A549 (cell line): ENCODE results near the gene MYOF. TPM values are rescaled to one million over a fixed set of nuclear protein-coding genes. Genes with fewer than 3 reads are reported as not detected.

Experiments used
- CBX2 ChIP-seq: fragments of 200-600 bp; sonication (generic); IDR thresholded peaks from 2 replicates; pipeline ENCODE4 v1.6.1; 2016; ENCODE audit warnings: low read depth, mild to moderate bottlenecking, borderline replicate concordance
- CHD2 ChIP-seq: fragments of 150-350 bp; IDR thresholded peaks from 2 replicates; pipeline ENCODE4 v1.6.1; 2014; ENCODE audit warnings: low read length; ENCODE audit not compliant: partially characterized antibody
- EHF ChIP-seq: fragments of 250-450 bp; sonication (Bioruptor Pico); IDR thresholded peaks from 2 replicates; pipeline ENCODE4 v1.5.0; 2020; ENCODE audit warnings: mild to moderate bottlenecking
- EHMT2 ChIP-seq: fragments of 200-600 bp; sonication (generic); IDR thresholded peaks from 2 replicates; pipeline ENCODE4 v1.6.1; 2016; ENCODE audit warnings: antibody characterized with exemption, low read depth, mild to moderate bottlenecking, moderate library complexity
- EP300 ChIP-seq, 2 experiments: fragments of >200 bp; sonication (Bioruptor Twin); formaldehyde crosslinking; IDR thresholded peaks; 2 replicates in 1 of 2; 3 replicates in 1 of 2; pipeline ENCODE4 v1.6.1; 2016 to 2017
- ESRRA ChIP-seq: fragments of 150-350 bp; IDR thresholded peaks from 2 replicates; pipeline ENCODE4 v1.6.1; 2014; ENCODE audit warnings: mild to moderate bottlenecking, low read length, borderline replicate concordance
- FOSL2 ChIP-seq, 2 experiments: fragments of 450-650 bp in 1 of 2; fragments of >200 bp in 1 of 2; sonication (Bioruptor Twin) in 1 of 2; formaldehyde crosslinking; IDR thresholded peaks; 2 replicates each; pipeline versions ENCODE4 v1.5.0 to v1.6.1; 2016 to 2020; ENCODE audit warnings: mild to moderate bottlenecking in 1 of 2, moderate library complexity in 1 of 2
- FOXS1 ChIP-seq: fragments of 250-450 bp; sonication (Bioruptor Pico); IDR thresholded peaks from 2 replicates; pipeline ENCODE4 v1.5.0; 2020; ENCODE audit warnings: mild to moderate bottlenecking, moderate library complexity
- GATA3 ChIP-seq: IDR thresholded peaks from 2 replicates; pipeline ENCODE4 v1.6.1; 2012; ENCODE audit warnings: borderline replicate concordance
- HDAC2 ChIP-seq: fragments of 200-600 bp; sonication (generic); IDR thresholded peaks from 2 replicates; pipeline ENCODE4 v1.6.1; 2016
- HEYL ChIP-seq: fragments of 250-450 bp; sonication (Bioruptor Pico); IDR thresholded peaks from 2 replicates; pipeline ENCODE4 v1.8.0; 2021; ENCODE audit warnings: mild to moderate bottlenecking, moderate library complexity
- HOXA7 ChIP-seq: fragments of 250-450 bp; sonication (Bioruptor Pico); IDR thresholded peaks from 2 replicates; pipeline ENCODE4 v1.5.0; 2020; ENCODE audit warnings: mild to moderate bottlenecking, moderate library complexity
- HOXB13 ChIP-seq: fragments of 250-450 bp; sonication (Bioruptor Pico); IDR thresholded peaks from 2 replicates; pipeline ENCODE4 v1.5.0; 2020; ENCODE audit warnings: low read depth, mild to moderate bottlenecking, moderate library complexity
- KDM1A ChIP-seq: fragments of 200-600 bp; sonication (generic); IDR thresholded peaks from 2 replicates; pipeline ENCODE4 v1.6.1; 2016; ENCODE audit warnings: low read depth, mild to moderate bottlenecking
- KDM5A ChIP-seq: fragments of 200-600 bp; sonication (generic); IDR thresholded peaks from 2 replicates; pipeline ENCODE4 v1.6.1; 2016; ENCODE audit warnings: antibody characterized with exemption, mild to moderate bottlenecking
- MAFK ChIP-seq: fragments of 450-650 bp; IDR thresholded peaks from 2 replicates; pipeline ENCODE4 v1.6.1; 2014; ENCODE audit not compliant: partially characterized antibody
- MYC ChIP-seq: IDR thresholded peaks from 2 replicates; pipeline ENCODE4 v1.6.1; 2012; ENCODE audit warnings: mild to moderate bottlenecking, inconsistent platforms, low read length, improper control_type of control experiment, borderline replicate concordance
- NFE2L2 ChIP-seq: fragments of 150-350 bp; conservative IDR thresholded peaks from 2 replicates; pipeline ENCODE4 v1.6.1; 2014; ENCODE audit warnings: low read length
- NPAS2 ChIP-seq: fragments of 250-450 bp; sonication (Bioruptor Pico); IDR thresholded peaks from 2 replicates; pipeline ENCODE4 v1.8.0; 2022; ENCODE audit warnings: mild to moderate bottlenecking, moderate library complexity, borderline replicate concordance
- NR3C1 ChIP-seq: fragments of >200 bp; sonication (Bioruptor Twin); formaldehyde crosslinking; IDR thresholded peaks from 3 replicates; pipeline ENCODE4 v1.6.1; 2017
- PHF8 ChIP-seq: fragments of 200-600 bp; sonication (generic); IDR thresholded peaks from 2 replicates; pipeline ENCODE4 v1.6.1; 2016; ENCODE audit warnings: low read depth, mild to moderate bottlenecking, antibody characterized with exemption, moderate library complexity, borderline replicate concordance
- POLR2AphosphoS2 ChIP-seq: conservative IDR thresholded peaks from 2 replicates; pipeline ENCODE4 v1.6.1; 2012; ENCODE audit warnings: low read length, improper control_type of control experiment, inconsistent platforms
- RAD21 ChIP-seq, 2 experiments: fragments of >200 bp in 1 of 2; sonication (Bioruptor Twin) in 1 of 2; formaldehyde crosslinking in 1 of 2; IDR thresholded peaks in 1 of 2; conservative IDR thresholded peaks in 1 of 2; 2 replicates in 1 of 2; 3 replicates in 1 of 2; pipeline ENCODE4 v1.6.1; 2012 to 2018; ENCODE audit warnings: inconsistent platforms in 1 of 2
- RARB ChIP-seq: fragments of 250-450 bp; sonication (Bioruptor Pico); IDR thresholded peaks from 2 replicates; pipeline ENCODE4 v1.8.0; 2021; ENCODE audit warnings: mild to moderate bottlenecking, moderate library complexity
- RCOR1 ChIP-seq: fragments of 150-350 bp; IDR thresholded peaks from 2 replicates; pipeline ENCODE4 v1.6.1; 2014; ENCODE audit warnings: antibody characterized with exemption, low read length, low read depth
- RFX5 ChIP-seq: fragments of 450-650 bp; IDR thresholded peaks from 2 replicates; pipeline ENCODE4 v1.7.1; 2014; ENCODE audit warnings: antibody characterized with exemption, mild to moderate bottlenecking, moderate library complexity
- RNF2 ChIP-seq: fragments of 200-600 bp; sonication (generic); IDR thresholded peaks from 2 replicates; pipeline ENCODE4 v1.6.1; 2016; ENCODE audit warnings: low read depth, mild to moderate bottlenecking, antibody characterized with exemption, moderate library complexity, borderline replicate concordance
- SREBF2 ChIP-seq: fragments of 450-650 bp; IDR thresholded peaks from 2 replicates; pipeline ENCODE4 v1.6.1; 2014; ENCODE audit warnings: mild to moderate bottlenecking, moderate library complexity
- TP53 ChIP-seq: fragments of 250-450 bp; sonication (Bioruptor Pico); IDR thresholded peaks from 2 replicates; pipeline ENCODE4 v1.5.0; 2021; ENCODE audit warnings: mild to moderate bottlenecking, moderate library complexity
- ZSCAN20 ChIP-seq: fragments of 250-450 bp; sonication (Bioruptor Pico); IDR thresholded peaks from 2 replicates; pipeline ENCODE4 v1.8.0; 2022; ENCODE audit warnings: mild to moderate bottlenecking, moderate library complexity
- polyA plus RNA-seq, 4 experiments: library from polyadenylated mRNA; depleted of rRNA in 3 of 4; stranded (reverse); fragments of >200 nt; fragmentation: RNase III in 1 of 4; extraction: RNeasy Plus Mini Kit Qiagen cat#74134 plus additional on column Dnase treatment in 1 of 4; gene quantifications; 2 replicates in 3 of 4; 3 replicates in 1 of 4; pipeline ENCODE4 v1.2.3, GENCODE V29; 2011 to 2017
- TF ChIP-seq, protein P1 (sequence below): IDR thresholded peaks from 2 replicates; pipeline ENCODE4 v1.6.1; 2012
- TF ChIP-seq, protein P2 (sequence below): fragments of 250-450 bp; sonication (Bioruptor Pico); IDR thresholded peaks from 2 replicates; pipeline ENCODE4 v1.5.0; 2021; ENCODE audit warnings: mild to moderate bottlenecking, moderate library complexity, borderline replicate concordance
- TF ChIP-seq, protein P3 (sequence below): fragments of 250-450 bp; sonication (Bioruptor Pico); IDR thresholded peaks from 2 replicates; pipeline ENCODE4 v1.5.0; 2020; ENCODE audit warnings: low read depth, mild to moderate bottlenecking, moderate library complexity
- TF ChIP-seq, protein P4 (sequence below): fragments of >200 bp; sonication (Bioruptor Twin); formaldehyde crosslinking; IDR thresholded peaks from 3 replicates; pipeline ENCODE4 v1.5.1; 2016
- TF ChIP-seq, protein P5 (sequence below): IDR thresholded peaks from 2 replicates; pipeline ENCODE4 v1.6.1; 2012; ENCODE audit warnings: low read depth, borderline replicate concordance
- TF ChIP-seq, protein P6 (sequence below): IDR thresholded peaks from 2 replicates; pipeline ENCODE4 v1.6.1; 2012

MYOF gene
- polyA plus RNA-seq, 2 of the 4 experiments (the other 2 are of a cell fraction), result 190 to 265 TPM

DNA sequence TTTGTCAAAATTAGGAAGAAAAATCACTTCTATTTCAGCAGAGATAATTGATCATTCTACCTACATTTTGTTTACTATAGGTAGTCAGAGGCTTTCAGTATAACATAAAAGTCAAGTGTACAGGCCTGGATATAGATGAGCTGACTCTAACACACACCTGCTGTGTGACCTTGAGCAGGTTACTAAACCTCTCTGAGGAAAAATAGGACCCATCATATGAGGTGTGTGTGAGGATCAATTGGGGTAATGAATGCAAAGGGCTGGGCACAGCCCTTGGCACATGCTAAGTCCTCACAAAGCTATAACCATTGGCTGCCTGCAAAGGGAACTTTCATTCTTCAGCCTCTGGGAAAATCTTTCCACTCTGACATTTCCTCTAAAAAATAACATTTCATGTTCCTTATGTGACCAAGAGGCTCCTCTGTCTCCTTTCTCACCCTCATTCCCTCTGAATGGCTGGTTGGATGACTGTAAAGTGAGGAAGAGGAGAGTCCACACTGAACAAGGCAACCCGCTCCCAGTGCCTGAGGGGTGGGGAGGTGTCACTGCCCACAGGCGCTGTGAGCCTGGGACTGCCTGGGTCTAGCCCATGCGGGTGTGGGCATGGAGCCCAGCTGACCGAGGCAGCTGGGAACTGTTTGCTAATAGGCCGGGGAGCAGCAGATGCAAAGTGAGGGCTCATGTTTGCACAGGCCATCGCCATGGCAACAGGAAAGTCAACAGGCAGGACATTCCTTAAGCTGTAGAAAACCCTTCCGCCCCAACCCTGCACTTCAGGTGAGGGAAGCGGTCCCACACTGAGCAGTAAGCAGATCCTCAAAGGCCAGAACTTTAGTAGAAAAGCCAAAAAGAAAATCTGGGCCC lies 36.8 kb downstream of the MYOF start (continued):
- peak; percentile 76; the same call in 1 of the 2 replicates for TF ChIP-seq GATA3
- TF ChIP-seq HDAC2, result peak; percentile 82; the same call in 1 of the 2 replicates
- no peak for TF ChIP-seq FOSL2 (IDR thresholded peaks at IDR 0.05)
- TF ChIP-seq FOSL2 (CRISPR knock-in tag; IDR thresholded peaks at IDR 0.05), result peak; percentile 25; the same call in 1 of the 2 replicates
- no peak for TF ChIP-seq NFE2L2
- TF ChIP-seq TP53 (CRISPR knock-in tag), result no peak
- TF ChIP-seq EP300 (IDR thresholded peaks at IDR 0.05), result peak in 1 of 2 experiments; percentile 36; a peak in 1 of 5 replicates
- TF ChIP-seq NPAS2 (CRISPR knock-in tag), result no peak
- peak; percentile 94 for TF ChIP-seq KDM1A
- no peak for TF ChIP-seq PHF8
- TF ChIP-seq ESRRA, result no peak
- TF ChIP-seq, protein P1, sequence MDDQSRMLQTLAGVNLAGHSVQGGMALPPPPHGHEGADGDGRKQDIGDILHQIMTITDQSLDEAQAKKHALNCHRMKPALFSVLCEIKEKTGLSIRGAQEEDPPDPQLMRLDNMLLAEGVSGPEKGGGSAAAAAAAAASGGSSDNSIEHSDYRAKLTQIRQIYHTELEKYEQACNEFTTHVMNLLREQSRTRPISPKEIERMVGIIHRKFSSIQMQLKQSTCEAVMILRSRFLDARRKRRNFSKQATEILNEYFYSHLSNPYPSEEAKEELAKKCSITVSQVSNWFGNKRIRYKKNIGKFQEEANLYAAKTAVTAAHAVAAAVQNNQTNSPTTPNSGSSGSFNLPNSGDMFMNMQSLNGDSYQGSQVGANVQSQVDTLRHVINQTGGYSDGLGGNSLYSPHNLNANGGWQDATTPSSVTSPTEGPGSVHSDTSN, result peak; percentile 91
- TF ChIP-seq, protein P2, sequence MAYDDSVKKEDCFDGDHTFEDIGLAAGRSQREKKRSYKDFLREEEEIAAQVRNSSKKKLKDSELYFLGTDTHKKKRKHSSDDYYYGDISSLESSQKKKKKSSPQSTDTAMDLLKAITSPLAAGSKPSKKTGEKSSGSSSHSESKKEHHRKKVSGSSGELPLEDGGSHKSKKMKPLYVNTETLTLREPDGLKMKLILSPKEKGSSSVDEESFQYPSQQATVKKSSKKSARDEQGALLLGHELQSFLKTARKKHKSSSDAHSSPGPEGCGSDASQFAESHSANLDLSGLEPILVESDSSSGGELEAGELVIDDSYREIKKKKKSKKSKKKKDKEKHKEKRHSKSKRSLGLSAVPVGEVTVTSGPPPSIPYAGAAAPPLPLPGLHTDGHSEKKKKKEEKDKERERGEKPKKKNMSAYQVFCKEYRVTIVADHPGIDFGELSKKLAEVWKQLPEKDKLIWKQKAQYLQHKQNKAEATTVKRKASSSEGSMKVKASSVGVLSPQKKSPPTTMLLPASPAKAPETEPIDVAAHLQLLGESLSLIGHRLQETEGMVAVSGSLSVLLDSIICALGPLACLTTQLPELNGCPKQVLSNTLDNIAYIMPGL (CRISPR knock-in tag), result no peak
- TF ChIP-seq CBX2, result no peak
- no peak for TF ChIP-seq MAFK
- TF ChIP-seq HOXB13 (CRISPR knock-in tag), result no peak
- peak; percentile 47; the same call in 1 of the 2 replicates for TF ChIP-seq FOXS1 (CRISPR knock-in tag)
- TF ChIP-seq KDM5A, result no peak
- no peak for TF ChIP-seq POLR2AphosphoS2
- TF ChIP-seq MYC, result 0 out of 2 replicates have a peak, but pooled peaks have one; percentile 67
- no peak for TF ChIP-seq NR3C1
- TF ChIP-seq, protein P3, sequence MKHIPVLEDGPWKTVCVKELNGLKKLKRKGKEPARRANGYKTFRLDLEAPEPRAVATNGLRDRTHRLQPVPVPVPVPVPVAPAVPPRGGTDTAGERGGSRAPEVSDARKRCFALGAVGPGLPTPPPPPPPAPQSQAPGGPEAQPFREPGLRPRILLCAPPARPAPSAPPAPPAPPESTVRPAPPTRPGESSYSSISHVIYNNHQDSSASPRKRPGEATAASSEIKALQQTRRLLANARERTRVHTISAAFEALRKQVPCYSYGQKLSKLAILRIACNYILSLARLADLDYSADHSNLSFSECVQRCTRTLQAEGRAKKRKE (CRISPR knock-in tag), result peak; percentile 56; the same call in 1 of the 2 replicates
- no peak for TF ChIP-seq ZSCAN20 (CRISPR knock-in tag)
- TF ChIP-seq RARB (CRISPR knock-in tag), result no peak
- TF ChIP-seq, protein P4, sequence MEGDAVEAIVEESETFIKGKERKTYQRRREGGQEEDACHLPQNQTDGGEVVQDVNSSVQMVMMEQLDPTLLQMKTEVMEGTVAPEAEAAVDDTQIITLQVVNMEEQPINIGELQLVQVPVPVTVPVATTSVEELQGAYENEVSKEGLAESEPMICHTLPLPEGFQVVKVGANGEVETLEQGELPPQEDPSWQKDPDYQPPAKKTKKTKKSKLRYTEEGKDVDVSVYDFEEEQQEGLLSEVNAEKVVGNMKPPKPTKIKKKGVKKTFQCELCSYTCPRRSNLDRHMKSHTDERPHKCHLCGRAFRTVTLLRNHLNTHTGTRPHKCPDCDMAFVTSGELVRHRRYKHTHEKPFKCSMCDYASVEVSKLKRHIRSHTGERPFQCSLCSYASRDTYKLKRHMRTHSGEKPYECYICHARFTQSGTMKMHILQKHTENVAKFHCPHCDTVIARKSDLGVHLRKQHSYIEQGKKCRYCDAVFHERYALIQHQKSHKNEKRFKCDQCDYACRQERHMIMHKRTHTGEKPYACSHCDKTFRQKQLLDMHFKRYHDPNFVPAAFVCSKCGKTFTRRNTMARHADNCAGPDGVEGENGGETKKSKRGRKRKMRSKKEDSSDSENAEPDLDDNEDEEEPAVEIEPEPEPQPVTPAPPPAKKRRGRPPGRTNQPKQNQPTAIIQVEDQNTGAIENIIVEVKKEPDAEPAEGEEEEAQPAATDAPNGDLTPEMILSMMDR, result no peak
- TF ChIP-seq HEYL, result no peak
- no peak for TF ChIP-seq CHD2
- no peak for TF ChIP-seq EHMT2
- no peak for TF ChIP-seq RCOR1
- TF ChIP-seq, protein P5, sequence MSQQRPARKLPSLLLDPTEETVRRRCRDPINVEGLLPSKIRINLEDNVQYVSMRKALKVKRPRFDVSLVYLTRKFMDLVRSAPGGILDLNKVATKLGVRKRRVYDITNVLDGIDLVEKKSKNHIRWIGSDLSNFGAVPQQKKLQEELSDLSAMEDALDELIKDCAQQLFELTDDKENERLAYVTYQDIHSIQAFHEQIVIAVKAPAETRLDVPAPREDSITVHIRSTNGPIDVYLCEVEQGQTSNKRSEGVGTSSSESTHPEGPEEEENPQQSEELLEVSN, result no peak
- no peak for TF ChIP-seq SREBF2
- TF ChIP-seq RAD21 (conservative IDR thresholded peaks at IDR 0.05 in 1 of 2, IDR thresholded peaks at IDR 0.05 in 1 of 2), result peak; percentile 23 to 31; a peak in 3 of 5 replicates
- TF ChIP-seq, protein P6, sequence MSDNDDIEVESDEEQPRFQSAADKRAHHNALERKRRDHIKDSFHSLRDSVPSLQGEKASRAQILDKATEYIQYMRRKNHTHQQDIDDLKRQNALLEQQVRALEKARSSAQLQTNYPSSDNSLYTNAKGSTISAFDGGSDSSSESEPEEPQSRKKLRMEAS, result peak; percentile 85
- TF ChIP-seq EHF (CRISPR knock-in tag), result peak; percentile 82
- peak; percentile 61; the same call in 1 of the 2 replicates for TF ChIP-seq RFX5
- TF ChIP-seq RNF2, result no peak
- TF ChIP-seq HOXA7 (CRISPR knock-in tag), result no peak; the same call in 1 of the 2 replicates
- TF ChIP-seq, all 56 proteins: peak for 21
